Hepatocyte (in vitro differentiated cells): ENCODE measurements around the gene PRMT3.

Source experiments
- CTCF ChIP-seq: fragments of 200-600 bp; sonication (generic); IDR thresholded peaks from 2 replicates; pipeline ENCODE4 v1.5.1; 2016; ENCODE audit warnings: antibody characterized with exemption, mild to moderate bottlenecking; ENCODE audit not compliant: poor library complexity
- EZH2 ChIP-seq: fragments of 200-600 bp; sonication (generic); IDR thresholded peaks from 2 replicates; pipeline ENCODE4 v1.6.1; 2016; ENCODE audit warnings: antibody characterized with exemption, mild to moderate bottlenecking, borderline replicate concordance
- EZH2phosphoT487 ChIP-seq: fragments of 200-600 bp; sonication (generic); IDR thresholded peaks from one replicate; pipeline ENCODE4 v1.6.1; 2018; ENCODE audit warnings: antibody characterized with exemption, mild to moderate bottlenecking, low read depth, moderate library complexity; ENCODE audit not compliant: unreplicated experiment, severe bottlenecking

- TF ChIP-seq CTCF: no peak
- no peak for TF ChIP-seq EZH2
- no peak for TF ChIP-seq EZH2phosphoT487
Observed at GRCh38 chr11:20363149-20363499, 24.4 kb upstream of the PRMT3 start.
